DOHH2 (cell line): ENCODE results near the gene HCK.

ENCODE experiments used
- H3F3A ChIP-seq: fragments of 200-600 bp; sonication (generic), shearing (Covaris generic); 2 replicates; pipeline ENCODE4 v1.6.0; 2016; ENCODE audit warnings: antibody characterized with exemption, mild to moderate bottlenecking; ENCODE audit not compliant: control insufficient read depth, insufficient read depth
- H3K27ac ChIP-seq: fragments of 200-600 bp; sonication (generic); 2 replicates; pipeline ENCODE4 v1.5.1; 2014; ENCODE audit warnings: low read depth, mild to moderate bottlenecking, low read length, moderate library complexity
- H3K27me3 ChIP-seq: fragments of 200-600 bp; sonication (generic); 2 replicates; pipeline ENCODE4 v1.6.1; 2014; ENCODE audit warnings: mild to moderate bottlenecking, low read length, mixed read lengths; ENCODE audit not compliant: control insufficient read depth
- H3K36me3 ChIP-seq: fragments of 200-600 bp; sonication (generic); 2 replicates; pipeline ENCODE4 v1.6.1; 2014; ENCODE audit warnings: mild to moderate bottlenecking, low read length, moderate library complexity, mixed read lengths; ENCODE audit not compliant: control insufficient read depth
- H3K4me1 ChIP-seq: fragments of 200-600 bp; sonication (generic); 2 replicates; pipeline ENCODE4 v1.6.1; 2014; ENCODE audit warnings: mild to moderate bottlenecking, low read length, mixed read lengths; ENCODE audit not compliant: control insufficient read depth
- H3K4me2 ChIP-seq: fragments of 200-600 bp; sonication (generic); 2 replicates; pipeline ENCODE4 v1.6.0; 2014; ENCODE audit warnings: mild to moderate bottlenecking, low read length, moderate library complexity
- H3K4me3 ChIP-seq: fragments of 200-600 bp; sonication (generic); 2 replicates; pipeline ENCODE4 v1.5.1; 2014; ENCODE audit warnings: mild to moderate bottlenecking, low read length, mixed read lengths
- H3K79me2 ChIP-seq: fragments of 200-600 bp; sonication (generic); 2 replicates; pipeline ENCODE4 v1.6.1; 2014; ENCODE audit warnings: mild to moderate bottlenecking, low read length, mixed read lengths; ENCODE audit not compliant: control insufficient read depth
- H3K9me2 ChIP-seq: fragments of 200-600 bp; sonication (generic); replicated peaks from 2 replicates; pipeline ENCODE4 v1.6.1; 2014; ENCODE audit warnings: mild to moderate bottlenecking, low read length, mixed read lengths; ENCODE audit not compliant: control insufficient read depth
- H3K9me3 ChIP-seq: fragments of 200-600 bp; sonication (generic); 2 replicates; pipeline ENCODE4 v1.6.1; 2014; ENCODE audit warnings: antibody characterized with exemption, low read length, mixed read lengths; ENCODE audit not compliant: control insufficient read depth, insufficient read depth
- H4K20me1 ChIP-seq: fragments of 200-600 bp; sonication (generic); 2 replicates; pipeline ENCODE4 v1.6.0; 2014; ENCODE audit warnings: low read depth, mild to moderate bottlenecking, antibody characterized with exemption, low read length, moderate library complexity; ENCODE audit not compliant: control insufficient read depth, insufficient read depth
- CTCF ChIP-seq: fragments of 200-600 bp; sonication (generic); IDR thresholded peaks from one replicate; pipeline ENCODE4 v1.5.1; 2014; ENCODE audit warnings: antibody characterized with exemption, mild to moderate bottlenecking, low read depth, low read length; ENCODE audit not compliant: poor library complexity, severe bottlenecking
- EZH2phosphoT487 ChIP-seq: fragments of 200-600 bp; sonication (generic); IDR thresholded peaks from 2 replicates; pipeline ENCODE4 v1.6.1; 2017; ENCODE audit warnings: borderline replicate concordance, mild to moderate bottlenecking, antibody characterized with exemption, low read length, moderate library complexity, mixed read lengths

The HCK gene

GRCh38 chr20:32034581-32035425 lies 17.2 kb upstream of the HCK start:
- H3K27me3 ChIP-seq = no peaks in the 10 kb centered on the region
- H3K4me2 ChIP-seq = peak overlapping the region; percentile 79

GRCh38 chr20:32035426-32035779 lies 16.6 kb upstream of the HCK start:
- Histone ChIP-seq H3K4me1 (peaks cover 91% of the 10 kb centered on the region), H3F3A (peaks cover 25% of the 10 kb centered on the region), H3K9me3 (no peaks in the 10 kb centered on the region), H3K79me2 (no peaks in the 10 kb centered on the region), H3K27ac (peak overlapping the region; percentile 89), H3K27me3 (no peaks in the 10 kb centered on the region), H4K20me1 (no peaks in the 10 kb centered on the region), H3K9me2 (no peaks in the 10 kb centered on the region), H3K36me3 (no peaks in the 10 kb centered on the region), H3K4me2 (peak overlapping the region; percentile 79), H3K4me3 (peak overlapping the region; percentile 2; the same call in 1 of the 2 replicates)
- peak; percentile 31 for TF ChIP-seq CTCF
- no peak for TF ChIP-seq EZH2phosphoT487

More at GRCh38 chr20:32034581-32035425, 17.2 kb upstream of the HCK start:
- Histone ChIP-seq H3K36me3 (no peaks in the 10 kb centered on the region), H4K20me1 (no peaks in the 10 kb centered on the region), H3F3A (peaks cover 22% of the 10 kb centered on the region), H3K27ac (peak overlapping the region; percentile 89), H3K4me1 (peaks cover 85% of the 10 kb centered on the region), H3K9me2 (no peaks in the 10 kb centered on the region), H3K4me3 (peak overlapping the region; percentile 2; the same call in 1 of the 2 replicates), H3K79me2 (no peaks in the 10 kb centered on the region), H3K9me3 (no peaks in the 10 kb centered on the region)
- TF ChIP-seq CTCF (peak; percentile 94), EZH2phosphoT487 (no peak)

- Histone ChIP-seq H3K27ac (peak overlapping the region; percentile 89), H3F3A (peaks cover 27% of the 10 kb centered on the region), H3K79me2 (no peaks in the 10 kb centered on the region), H4K20me1 (no peaks in the 10 kb centered on the region), H3K9me3 (no peaks in the 10 kb centered on the region), H3K4me2 (peak overlapping the region; percentile 79), H3K4me1 (peaks cover 99% of the 10 kb centered on the region), H3K9me2 (no peaks in the 10 kb centered on the region), H3K27me3 (no peaks in the 10 kb centered on the region), H3K4me3 (peak overlapping the region; percentile 56), H3K36me3 (no peaks in the 10 kb centered on the region)
- TF ChIP-seq CTCF = no peak
- TF ChIP-seq EZH2phosphoT487 = no peak
These were observed 15.8 kb upstream of the HCK start for GRCh38 chr20:32036252-32036651.
